Breast epithelium (tissue), 3 donors: ENCODE measurements around the gene NT5DC4.
"Not testable (repeated sequence)": the region's sequence is repeated elsewhere in the genome, so short reads cannot be mapped to it uniquely, and the experiment has no call there.

Source experiments
- CTCF ChIP-seq, 3 donors: fragments of 450-650 bp; IDR thresholded peaks; one replicate each; pipeline ENCODE4 v1.5.1; 2016 to 2017; ENCODE audit warnings: antibody characterized with exemption in 3 of 3, mild to moderate bottlenecking in 3 of 3, moderate library complexity in 3 of 3
- POLR2AphosphoS5 ChIP-seq, 3 donors: sonication (generic); formaldehyde crosslinking; IDR thresholded peaks; one replicate each; pipeline ENCODE4 v1.6.1; 2017; ENCODE audit warnings: antibody characterized with exemption in 3 of 3

GRCh38 chr2:112716826-112717352, 3.9 kb upstream of the NT5DC4 start:
- TF ChIP-seq CTCF, POLR2AphosphoS5 (IDR thresholded peaks at IDR 0.05): not testable (repeated sequence)
